Left lung (tissue), 10 donors: Measurements from ENCODE around the gene CTNNA3. TPM values are rescaled to one million over a fixed set of nuclear protein-coding genes. Genes with fewer than 3 reads are reported as not detected.

Experiments used
- ATAC-seq: fragments of 200-7000 bp; cut with Tn5 transposase; one replicate; pipeline ENCODE4 v1.9.1; 2020; ENCODE audit warnings: moderate library complexity
- DNase-seq, 4 donors: peaks; one replicate each; pipeline ENCODE4 v3.0.0-alpha.2; 2013 to 2020
- H3K27ac ChIP-seq, 2 donors: fragments of 200-600 bp; sonication (generic) in 1 of 2; one replicate each; pipeline versions ENCODE4 v1.5.0 to v1.8.0; 2020 to 2021
- H3K27me3 ChIP-seq, 2 donors: fragments of 200-600 bp; sonication (generic) in 1 of 2; one replicate each; pipeline versions ENCODE4 v1.5.0 to v1.8.0; 2020 to 2021
- H3K36me3 ChIP-seq, 2 donors: fragments of 200-600 bp; sonication (generic) in 1 of 2; one replicate each; pipeline versions ENCODE4 v1.5.0 to v1.8.0; 2020 to 2021
- H3K4me1 ChIP-seq, 2 donors: fragments of 200-600 bp; one replicate each; pipeline ENCODE4 v1.8.0; 2021
- H3K4me3 ChIP-seq, 2 donors: fragments of 200-600 bp; sonication (generic) in 1 of 2; one replicate each; pipeline versions ENCODE4 v1.5.0 to v1.8.0; 2020 to 2021; ENCODE audit warnings: mild to moderate bottlenecking in 1 of 2
- H3K9me3 ChIP-seq, 2 donors: fragments of 200-600 bp; sonication (generic) in 1 of 2; one replicate each; pipeline versions ENCODE4 v1.5.0 to v1.8.0; 2020 to 2021
- intact Hi-C, 2 donors: fragments of 100-400 bp; cut with DNase I; formaldehyde crosslinking; loops; one replicate each; pipeline versions ENCODE4 v1.11.2 to v1.14.2; 2022
- polyA plus RNA-seq, 6 donors: library from polyadenylated mRNA; unstranded; fragments of 120-200 nt; gene quantifications; one replicate each; pipeline ENCODE4 v1.2.1, GENCODE V29; 2013; ENCODE audit not compliant: insufficient read length in 6 of 6
- total RNA-seq, 2 donors: library from RNA; stranded (reverse); fragmentation: NEBNext Ultra II Directional; extraction: Animal tissue kit (Norgen Biotek cat#: 25700); gene quantifications; one replicate each; pipeline ENCODE4 v1.2.1, GENCODE V29; 2021
- TF ChIP-seq, protein P1 (sequence below), 2 donors: fragments of 200-600 bp; sonication (generic) in 1 of 2; IDR thresholded peaks; one replicate each; pipeline versions ENCODE4 v1.5.0 to v1.8.0; 2021; ENCODE audit warnings: antibody characterized with exemption in 2 of 2
- donor health status: DM: no; HTN: yes; CAD: no.
- donor health status: DM: no; HTN: no; CAD: no.

CTNNA3 gene
- total and polyA plus RNA-seq, 8 donors, result 1.1 to 8.2 (median 6.6) TPM; not detected in 1

DNA sequence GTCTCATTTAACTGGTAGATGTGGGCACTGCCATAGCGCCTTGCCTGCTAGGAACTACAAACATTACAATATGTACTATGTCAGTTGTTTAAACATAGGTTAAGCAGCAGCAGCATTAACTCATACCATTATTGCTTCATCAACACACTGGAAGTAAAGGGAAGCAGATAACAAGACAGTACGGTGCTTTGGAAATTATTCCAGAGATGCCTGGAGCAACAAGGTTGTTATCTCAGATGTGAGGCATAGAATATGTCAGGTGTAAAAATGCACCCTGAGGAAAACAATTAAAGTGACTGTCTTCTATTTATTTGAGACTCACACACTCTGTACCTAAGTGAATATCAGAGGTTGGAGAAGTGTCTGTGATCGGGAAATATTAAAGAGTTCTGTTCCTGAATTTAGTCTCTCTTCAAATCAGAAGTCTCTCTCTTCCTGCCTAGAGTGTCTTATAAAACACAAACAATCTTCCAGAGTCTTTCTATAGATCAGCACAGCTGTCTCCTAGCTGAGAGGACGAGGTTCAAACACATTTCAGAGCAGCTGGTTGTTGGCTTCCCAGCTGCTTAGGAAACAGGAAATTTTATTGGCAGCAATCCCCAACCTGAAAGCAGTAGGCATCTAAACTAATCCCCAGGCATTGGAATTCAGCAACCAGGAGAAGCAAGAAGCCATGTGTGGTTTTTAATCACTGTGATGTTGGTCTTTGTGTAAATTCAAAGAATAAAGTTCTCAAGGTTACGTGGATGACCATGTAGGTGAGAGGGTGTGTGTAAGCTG is 1764.5 kb downstream of the CTNNA3 start:
- DNase-seq (peak in 1 of 4 donors; percentile 16), ATAC-seq (no peak)
- TF ChIP-seq, protein P1, sequence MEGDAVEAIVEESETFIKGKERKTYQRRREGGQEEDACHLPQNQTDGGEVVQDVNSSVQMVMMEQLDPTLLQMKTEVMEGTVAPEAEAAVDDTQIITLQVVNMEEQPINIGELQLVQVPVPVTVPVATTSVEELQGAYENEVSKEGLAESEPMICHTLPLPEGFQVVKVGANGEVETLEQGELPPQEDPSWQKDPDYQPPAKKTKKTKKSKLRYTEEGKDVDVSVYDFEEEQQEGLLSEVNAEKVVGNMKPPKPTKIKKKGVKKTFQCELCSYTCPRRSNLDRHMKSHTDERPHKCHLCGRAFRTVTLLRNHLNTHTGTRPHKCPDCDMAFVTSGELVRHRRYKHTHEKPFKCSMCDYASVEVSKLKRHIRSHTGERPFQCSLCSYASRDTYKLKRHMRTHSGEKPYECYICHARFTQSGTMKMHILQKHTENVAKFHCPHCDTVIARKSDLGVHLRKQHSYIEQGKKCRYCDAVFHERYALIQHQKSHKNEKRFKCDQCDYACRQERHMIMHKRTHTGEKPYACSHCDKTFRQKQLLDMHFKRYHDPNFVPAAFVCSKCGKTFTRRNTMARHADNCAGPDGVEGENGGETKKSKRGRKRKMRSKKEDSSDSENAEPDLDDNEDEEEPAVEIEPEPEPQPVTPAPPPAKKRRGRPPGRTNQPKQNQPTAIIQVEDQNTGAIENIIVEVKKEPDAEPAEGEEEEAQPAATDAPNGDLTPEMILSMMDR (IDR thresholded peaks at IDR 0.05), result no peak
- H3K36me3 ChIP-seq, result no peaks in the 10 kb centered on the region
- H3K4me1 ChIP-seq, result no peaks in the 10 kb centered on the region
- H3K27me3 ChIP-seq, result no peaks in the 10 kb centered on the region
- no peaks in the 10 kb centered on the region for H3K9me3 ChIP-seq
- H3K27ac ChIP-seq, result no peak overlapping the region
- H3K4me3 ChIP-seq, result no peak overlapping the region
- intact Hi-C loops, result no loop called here

DNA sequence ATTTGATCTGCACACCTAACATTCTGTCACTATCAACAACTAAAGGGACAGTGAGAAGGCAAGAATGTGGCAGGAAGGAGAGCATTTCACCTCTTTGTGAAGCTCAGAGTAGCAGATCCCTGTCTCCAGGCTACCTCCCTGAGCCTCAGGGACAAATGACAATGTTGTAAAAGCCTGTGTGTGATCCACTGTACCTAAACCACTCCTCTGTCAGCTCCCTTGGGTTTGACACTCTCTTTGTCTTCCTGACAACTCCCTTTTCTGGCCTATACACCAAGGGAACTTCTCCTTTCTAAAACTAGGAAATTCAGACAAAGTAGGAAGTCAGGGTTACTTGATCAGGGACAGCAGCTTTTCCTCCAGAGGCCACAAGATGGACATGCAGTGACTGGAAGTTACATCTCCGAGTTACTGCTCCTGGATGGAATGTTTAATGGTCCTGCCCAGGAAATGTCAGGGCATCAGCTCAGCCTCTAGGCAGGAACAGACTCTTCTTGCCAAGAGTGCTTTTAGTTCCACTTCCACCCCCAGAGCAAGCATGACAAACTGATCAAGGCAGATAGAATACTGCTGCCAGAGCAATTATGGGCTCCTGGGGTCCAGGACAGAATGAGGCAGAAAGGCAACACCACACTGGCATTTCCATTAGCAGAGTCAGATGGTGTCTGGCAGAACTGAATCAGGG is 1784.7 kb downstream of the CTNNA3 start:
- no peak for ATAC-seq

DNA sequence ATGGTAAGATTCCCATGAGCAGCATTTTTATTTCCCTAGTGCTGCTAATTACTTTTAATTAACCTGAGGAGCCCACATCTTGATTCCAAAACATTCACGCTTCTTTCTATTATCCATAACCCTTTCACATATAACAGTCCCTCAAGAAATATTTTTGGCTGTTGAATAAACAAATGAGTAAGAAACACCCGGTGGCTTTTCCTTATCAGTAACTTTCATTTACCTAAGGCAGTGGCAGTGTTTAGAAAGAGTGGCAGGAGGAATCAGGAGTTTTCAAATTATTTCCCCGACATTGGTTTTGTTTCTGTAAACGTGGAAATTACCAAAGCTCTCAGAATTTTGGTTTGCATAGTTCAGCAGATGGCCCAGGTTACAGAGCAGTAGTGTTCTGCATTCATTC is 1785.8 kb downstream of the CTNNA3 start:
- H3K36me3 ChIP-seq, result no peaks in the 10 kb centered on the region
- no peak for DNase-seq
- H3K27ac ChIP-seq, result no peak overlapping the region
- no peaks in the 10 kb centered on the region for H3K27me3 ChIP-seq
- no peaks in the 10 kb centered on the region for H3K4me1 ChIP-seq
- no peak overlapping the region for H3K4me3 ChIP-seq
- TF ChIP-seq, protein P1 (IDR thresholded peaks at IDR 0.05), result no peak
- H3K9me3 ChIP-seq, result no peaks in the 10 kb centered on the region
- intact Hi-C loops, result no loop called here
- ATAC-seq, result peak; percentile 82

More for the DNA sequence above, 1784.7 kb downstream of the CTNNA3 start:
- DNase-seq, result no peak
- H3K36me3 ChIP-seq, result no peaks in the 10 kb centered on the region
- TF ChIP-seq, protein P1 (IDR thresholded peaks at IDR 0.05), result no peak
- no peak overlapping the region for H3K27ac ChIP-seq
- no peak overlapping the region for H3K4me3 ChIP-seq
- no peaks in the 10 kb centered on the region for H3K4me1 ChIP-seq
- intact Hi-C loops, result no loop called here
- H3K27me3 ChIP-seq, result no peaks in the 10 kb centered on the region
- H3K9me3 ChIP-seq, result no peaks in the 10 kb centered on the region

DNA sequence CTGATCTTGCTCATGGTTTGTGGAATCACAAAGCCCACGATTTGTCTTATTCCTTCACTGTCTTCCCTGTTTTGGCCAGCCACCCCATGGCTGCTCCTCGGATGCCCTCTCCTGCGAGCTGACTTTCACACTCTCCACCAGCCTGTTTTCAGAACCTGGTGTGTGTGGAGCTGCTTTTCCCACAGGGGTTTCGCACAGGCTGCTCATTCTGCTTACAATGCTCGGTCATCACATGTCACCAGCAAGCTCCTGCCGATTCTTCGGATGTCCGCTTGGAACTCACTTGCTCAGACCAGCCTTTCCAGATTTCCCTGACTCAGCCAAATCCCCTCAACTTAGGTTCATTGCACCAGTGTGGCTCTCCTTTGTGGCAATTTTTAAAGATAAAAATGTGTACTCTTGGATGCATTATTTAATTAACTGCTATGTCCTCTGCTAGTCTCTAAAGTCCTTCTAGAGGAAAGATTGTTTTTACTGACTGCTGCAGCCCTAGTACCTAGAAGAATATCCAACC is 1788.7 kb downstream of the CTNNA3 start:
- ATAC-seq, result no peak
- Histone ChIP-seq H3K27me3 (no peaks in the 10 kb centered on the region), H3K27ac (no peak overlapping the region), H3K4me1 (no peaks in the 10 kb centered on the region), H3K4me3 (no peak overlapping the region), H3K36me3 (no peaks in the 10 kb centered on the region), H3K9me3 (no peaks in the 10 kb centered on the region)
- intact Hi-C loops, result no loop called here
- no peak for DNase-seq
- TF ChIP-seq, protein P1 (IDR thresholded peaks at IDR 0.05), result no peak

DNA sequence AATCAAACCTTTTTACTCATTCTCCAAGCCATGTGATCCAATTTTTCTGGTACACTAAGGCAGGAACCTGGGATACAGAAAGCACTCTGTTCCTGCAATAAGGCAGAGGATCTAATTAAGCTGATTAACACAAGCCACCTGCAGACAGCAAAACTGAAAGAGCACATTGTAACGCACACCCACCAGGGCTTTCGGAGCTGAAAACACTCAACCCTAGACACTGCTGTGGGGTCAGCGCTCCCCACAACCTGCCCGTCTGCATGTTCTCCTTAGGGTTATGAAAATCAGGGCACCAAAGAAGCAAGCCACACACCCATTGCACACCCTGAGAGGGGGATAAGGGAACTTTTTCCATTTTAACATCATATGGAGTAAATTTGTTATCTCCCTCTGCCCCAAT is 1792.4 kb downstream of the CTNNA3 start:
- ATAC-seq, result no peak
- Histone ChIP-seq H3K9me3 (no peaks in the 10 kb centered on the region), H3K36me3 (no peaks in the 10 kb centered on the region), H3K4me3 (no peak overlapping the region), H3K27ac (no peak overlapping the region), H3K27me3 (no peaks in the 10 kb centered on the region), H3K4me1 (no peaks in the 10 kb centered on the region)
- intact Hi-C loops, result no loop called here
- TF ChIP-seq, protein P1 (IDR thresholded peaks at IDR 0.05), result no peak
- no peak for DNase-seq
